ENCODE measurements around the gene FAAH.

The FAAH gene

GRCh38 chr1:46452931-46453325 lies 58.8 kb downstream of the FAAH start:
- H3K27ac ChIP-seq (ENCODE audit: insufficient read depth in 1 of 2, low read depth in 1 of 2, low read length in 2 of 2, poor library complexity in 1 of 2, severe bottlenecking in 2 of 2) = no peak overlapping the region
- 67% methylated on average over 3 of the region's 15 CpGs for WGBS (ENCODE audit: insufficient coverage)
- ChIA-PET CTCF (interaction anchor here (1.3 to 9.4 kb wide), 4 partner anchors 9 to 78 kb away, joined by 3 to 161 read pairs (median 6); a partner anchor contains a TSS), POLR2A (interaction anchor here (0.6 kb wide), 1 partner anchor 817 kb away, joined by 5 read pairs; no protein-coding TSS in a partner anchor)
- H3K36me3 ChIP-seq (ENCODE audit: control insufficient read depth in 4 of 4, insufficient read depth in 4 of 4, low read length in 3 of 4) = no peaks in the 10 kb centered on the region
- H3K4me1 ChIP-seq (ENCODE audit: control extremely low read depth in 1 of 4, control insufficient read depth in 4 of 4, insufficient read depth in 4 of 4, low read length in 3 of 4) = peaks cover 0 to 8% (median 4%) of the 10 kb centered on the region in 4 experiments
- DNase-seq = no peak
- peaks cover 7 to 77% (median 28%) of the 10 kb centered on the region in 5 experiments for H3K27me3 ChIP-seq (replicated peaks in 2 of 5; ENCODE audit: control insufficient read depth in 4 of 5, insufficient read depth in 5 of 5, low read length in 4 of 5)
- no peaks in the 10 kb centered on the region for H3K9me3 ChIP-seq (ENCODE audit: control extremely low read depth in 1 of 5, control insufficient read depth in 4 of 5, insufficient read depth in 2 of 5, low read depth in 1 of 5, low read length in 4 of 5)
- H3K4me3 ChIP-seq (ENCODE audit: control insufficient read depth in 1 of 7, extremely low read depth in 1 of 7, insufficient read depth in 4 of 7, low read depth in 2 of 7, low read length in 6 of 7) = no peak overlapping the region

GRCh38 chr1:46453449-46453848 lies 59.3 kb downstream of the FAAH start:
- WGBS (ENCODE audit: insufficient coverage) = 74% methylated on average over 4 of the region's 4 CpGs
- ChIA-PET POLR2A (interaction anchor here (0.6 kb wide), 1 partner anchor 816 kb away, joined by 5 read pairs; no protein-coding TSS in a partner anchor), CTCF (interaction anchor here (1.3 to 9.4 kb wide), 4 partner anchors 10 to 77 kb away, joined by 3 to 161 read pairs (median 6); a partner anchor contains a TSS)
- peaks cover 0 to 3% (median 1%) of the 10 kb centered on the region in 4 experiments for H3K4me1 ChIP-seq (ENCODE audit: control extremely low read depth in 1 of 4, control insufficient read depth in 4 of 4, insufficient read depth in 4 of 4, low read length in 3 of 4)
- no peak overlapping the region for H3K27ac ChIP-seq (ENCODE audit: insufficient read depth in 1 of 2, low read depth in 1 of 2, low read length in 2 of 2, poor library complexity in 1 of 2, severe bottlenecking in 2 of 2)
- H3K36me3 ChIP-seq (ENCODE audit: control insufficient read depth in 4 of 4, insufficient read depth in 4 of 4, low read length in 3 of 4) = no peaks in the 10 kb centered on the region
- DNase-seq = no peak
- no peak overlapping the region for H3K4me3 ChIP-seq (ENCODE audit: control insufficient read depth in 1 of 7, extremely low read depth in 1 of 7, insufficient read depth in 4 of 7, low read depth in 2 of 7, low read length in 6 of 7)
- peaks cover 6 to 76% (median 26%) of the 10 kb centered on the region in 5 experiments for H3K27me3 ChIP-seq (replicated peaks in 2 of 5; ENCODE audit: control insufficient read depth in 4 of 5, insufficient read depth in 5 of 5, low read length in 4 of 5)
- no peaks in the 10 kb centered on the region for H3K9me3 ChIP-seq (ENCODE audit: control extremely low read depth in 1 of 5, control insufficient read depth in 4 of 5, insufficient read depth in 2 of 5, low read depth in 1 of 5, low read length in 4 of 5)

- DNase-seq = no peak
- Histone ChIP-seq H3K9me3 (ENCODE audit: control extremely low read depth in 1 of 5, control insufficient read depth in 4 of 5, insufficient read depth in 2 of 5, low read depth in 1 of 5, low read length in 4 of 5) (no peaks in the 10 kb centered on the region), H3K4me1 (ENCODE audit: control extremely low read depth in 1 of 4, control insufficient read depth in 4 of 4, insufficient read depth in 4 of 4, low read length in 3 of 4) (no peaks in the 10 kb centered on the region), H3K27me3 (replicated peaks in 2 of 5; ENCODE audit: control insufficient read depth in 4 of 5, insufficient read depth in 5 of 5, low read length in 4 of 5) (peaks cover 0 to 74% (median 21%) of the 10 kb centered on the region in 5 experiments), H3K4me3 (ENCODE audit: control insufficient read depth in 1 of 7, extremely low read depth in 1 of 7, insufficient read depth in 4 of 7, low read depth in 2 of 7, low read length in 6 of 7) (no peak overlapping the region), H3K27ac (ENCODE audit: insufficient read depth in 1 of 2, low read depth in 1 of 2, low read length in 2 of 2, poor library complexity in 1 of 2, severe bottlenecking in 2 of 2) (no peak overlapping the region), H3K36me3 (ENCODE audit: control insufficient read depth in 4 of 4, insufficient read depth in 4 of 4, low read length in 3 of 4) (no peaks in the 10 kb centered on the region)
- ChIA-PET POLR2A (no interaction called here), CTCF (interaction anchor here (1.0 to 1.5 kb wide), 2 partner anchors 10 to 66 kb away, joined by 3 to 4 read pairs; no protein-coding TSS in a partner anchor)
- 98% methylated on average over 26 of the region's 27 CpGs for WGBS (ENCODE audit: insufficient coverage)
Observed at GRCh38 chr1:46455951-46456350, 61.8 kb downstream of the FAAH start.

GRCh38 chr1:46456411-46456963 lies 62.4 kb downstream of the FAAH start:
- POLR2A ChIA-PET = no interaction called here
- peaks cover 0 to 74% (median 21%) of the 10 kb centered on the region in 5 experiments for H3K27me3 ChIP-seq (replicated peaks in 2 of 5; ENCODE audit: control insufficient read depth in 4 of 5, insufficient read depth in 5 of 5, low read length in 4 of 5)
- no peak overlapping the region for H3K27ac ChIP-seq (ENCODE audit: insufficient read depth in 1 of 2, low read depth in 1 of 2, low read length in 2 of 2, poor library complexity in 1 of 2, severe bottlenecking in 2 of 2)
- DNase-seq = no peak
- 85% methylated on average over 3 of the region's 5 CpGs for WGBS (ENCODE audit: insufficient coverage)
- H3K4me3 ChIP-seq (ENCODE audit: control insufficient read depth in 1 of 7, extremely low read depth in 1 of 7, insufficient read depth in 4 of 7, low read depth in 2 of 7, low read length in 6 of 7) = no peak overlapping the region
- H3K9me3 ChIP-seq (ENCODE audit: control extremely low read depth in 1 of 5, control insufficient read depth in 4 of 5, insufficient read depth in 2 of 5, low read depth in 1 of 5, low read length in 4 of 5) = no peaks in the 10 kb centered on the region
- H3K36me3 ChIP-seq (ENCODE audit: control insufficient read depth in 4 of 4, insufficient read depth in 4 of 4, low read length in 3 of 4) = no peaks in the 10 kb centered on the region
- CTCF ChIA-PET = interaction anchor here (1.0 to 2.0 kb wide), 3 partner anchors 9 to 14 kb away, joined by 3 to 7 read pairs (median 4); no protein-coding TSS in a partner anchor
- no peaks in the 10 kb centered on the region for H3K4me1 ChIP-seq (ENCODE audit: control extremely low read depth in 1 of 4, control insufficient read depth in 4 of 4, insufficient read depth in 4 of 4, low read length in 3 of 4)

GRCh38 chr1:46457178-46457577 lies 63.1 kb downstream of the FAAH start:
- Histone ChIP-seq H3K36me3 (ENCODE audit: control insufficient read depth in 4 of 4, insufficient read depth in 4 of 4, low read length in 3 of 4) (no peaks in the 10 kb centered on the region), H3K4me1 (ENCODE audit: control extremely low read depth in 1 of 4, control insufficient read depth in 4 of 4, insufficient read depth in 4 of 4, low read length in 3 of 4) (no peaks in the 10 kb centered on the region), H3K27ac (ENCODE audit: insufficient read depth in 1 of 2, low read depth in 1 of 2, low read length in 2 of 2, poor library complexity in 1 of 2, severe bottlenecking in 2 of 2) (no peak overlapping the region), H3K27me3 (replicated peaks in 2 of 5; ENCODE audit: control insufficient read depth in 4 of 5, insufficient read depth in 5 of 5, low read length in 4 of 5) (peaks cover 0 to 77% (median 23%) of the 10 kb centered on the region in 5 experiments), H3K4me3 (ENCODE audit: control insufficient read depth in 1 of 7, extremely low read depth in 1 of 7, insufficient read depth in 4 of 7, low read depth in 2 of 7, low read length in 6 of 7) (no peak overlapping the region), H3K9me3 (ENCODE audit: control extremely low read depth in 1 of 5, control insufficient read depth in 4 of 5, insufficient read depth in 2 of 5, low read depth in 1 of 5, low read length in 4 of 5) (no peaks in the 10 kb centered on the region)
- ChIA-PET POLR2A (no interaction called here), CTCF (interaction anchor here (1.1 to 2.1 kb wide), 3 partner anchors 10 to 20 kb away, joined by 3 to 9 read pairs (median 7); no protein-coding TSS in a partner anchor)
- 91% methylated on average over 3 of the region's 6 CpGs for WGBS (ENCODE audit: insufficient coverage)
- DNase-seq = no peak

- Histone ChIP-seq H3K9me3 (ENCODE audit: control extremely low read depth in 1 of 5, control insufficient read depth in 4 of 5, insufficient read depth in 2 of 5, low read depth in 1 of 5, low read length in 4 of 5) (no peaks in the 10 kb centered on the region), H3K27ac (ENCODE audit: insufficient read depth in 1 of 2, low read depth in 1 of 2, low read length in 2 of 2, poor library complexity in 1 of 2, severe bottlenecking in 2 of 2) (no peak overlapping the region), H3K27me3 (replicated peaks in 2 of 5; ENCODE audit: control insufficient read depth in 4 of 5, insufficient read depth in 5 of 5, low read length in 4 of 5) (peaks cover 0 to 75% (median 22%) of the 10 kb centered on the region in 5 experiments), H3K4me3 (ENCODE audit: control insufficient read depth in 1 of 7, extremely low read depth in 1 of 7, insufficient read depth in 4 of 7, low read depth in 2 of 7, low read length in 6 of 7) (no peak overlapping the region), H3K36me3 (ENCODE audit: control insufficient read depth in 4 of 4, insufficient read depth in 4 of 4, low read length in 3 of 4) (no peaks in the 10 kb centered on the region), H3K4me1 (ENCODE audit: control extremely low read depth in 1 of 4, control insufficient read depth in 4 of 4, insufficient read depth in 4 of 4, low read length in 3 of 4) (no peaks in the 10 kb centered on the region)
- ChIA-PET CTCF (interaction anchor here (0.6 to 2.1 kb wide), 6 partner anchors 9 to 69 kb away, joined by 3 to 9 read pairs (median 4); no protein-coding TSS in a partner anchor), POLR2A (no interaction called here)
- DNase-seq = no peak
- WGBS (ENCODE audit: insufficient coverage) = 69% methylated on average over 3 of the region's 4 CpGs
Observed at GRCh38 chr1:46458190-46458589, 64.1 kb downstream of the FAAH start.

GRCh38 chr1:46458846-46459245 lies 64.7 kb downstream of the FAAH start:
- Histone ChIP-seq H3K27ac (ENCODE audit: insufficient read depth in 1 of 2, low read depth in 1 of 2, low read length in 2 of 2, poor library complexity in 1 of 2, severe bottlenecking in 2 of 2) (no peak overlapping the region), H3K9me3 (ENCODE audit: control extremely low read depth in 1 of 5, control insufficient read depth in 4 of 5, insufficient read depth in 2 of 5, low read depth in 1 of 5, low read length in 4 of 5) (no peaks in the 10 kb centered on the region), H3K4me1 (ENCODE audit: control extremely low read depth in 1 of 4, control insufficient read depth in 4 of 4, insufficient read depth in 4 of 4, low read length in 3 of 4) (no peaks in the 10 kb centered on the region), H3K36me3 (ENCODE audit: control insufficient read depth in 4 of 4, insufficient read depth in 4 of 4, low read length in 3 of 4) (no peaks in the 10 kb centered on the region), H3K27me3 (replicated peaks in 2 of 5; ENCODE audit: control insufficient read depth in 4 of 5, insufficient read depth in 5 of 5, low read length in 4 of 5) (peaks cover 0 to 74% (median 22%) of the 10 kb centered on the region in 5 experiments), H3K4me3 (ENCODE audit: control insufficient read depth in 1 of 7, extremely low read depth in 1 of 7, insufficient read depth in 4 of 7, low read depth in 2 of 7, low read length in 6 of 7) (no peak overlapping the region)
- ChIA-PET POLR2A (no interaction called here), CTCF (interaction anchor here (0.8 to 2.1 kb wide), 4 partner anchors 9 to 68 kb away, joined by 3 to 9 read pairs (median 4); no protein-coding TSS in a partner anchor)
- no peak for DNase-seq
- WGBS (ENCODE audit: insufficient coverage) = 80% methylated on average over 7 of the region's 7 CpGs
